SH-SY5Y (cell line): ENCODE results near the gene FAS.

ENCODE experiments used
- GATA2 ChIP-seq: IDR thresholded peaks from 2 replicates; pipeline ENCODE4 v1.6.1; 2011; ENCODE audit warnings: mild to moderate bottlenecking, low read depth, low read length
- GATA3 ChIP-seq: IDR thresholded peaks from 2 replicates; pipeline ENCODE4 v1.6.1; 2011; ENCODE audit warnings: low read depth, mild to moderate bottlenecking, low read length, moderate library complexity

FAS gene

DNA sequence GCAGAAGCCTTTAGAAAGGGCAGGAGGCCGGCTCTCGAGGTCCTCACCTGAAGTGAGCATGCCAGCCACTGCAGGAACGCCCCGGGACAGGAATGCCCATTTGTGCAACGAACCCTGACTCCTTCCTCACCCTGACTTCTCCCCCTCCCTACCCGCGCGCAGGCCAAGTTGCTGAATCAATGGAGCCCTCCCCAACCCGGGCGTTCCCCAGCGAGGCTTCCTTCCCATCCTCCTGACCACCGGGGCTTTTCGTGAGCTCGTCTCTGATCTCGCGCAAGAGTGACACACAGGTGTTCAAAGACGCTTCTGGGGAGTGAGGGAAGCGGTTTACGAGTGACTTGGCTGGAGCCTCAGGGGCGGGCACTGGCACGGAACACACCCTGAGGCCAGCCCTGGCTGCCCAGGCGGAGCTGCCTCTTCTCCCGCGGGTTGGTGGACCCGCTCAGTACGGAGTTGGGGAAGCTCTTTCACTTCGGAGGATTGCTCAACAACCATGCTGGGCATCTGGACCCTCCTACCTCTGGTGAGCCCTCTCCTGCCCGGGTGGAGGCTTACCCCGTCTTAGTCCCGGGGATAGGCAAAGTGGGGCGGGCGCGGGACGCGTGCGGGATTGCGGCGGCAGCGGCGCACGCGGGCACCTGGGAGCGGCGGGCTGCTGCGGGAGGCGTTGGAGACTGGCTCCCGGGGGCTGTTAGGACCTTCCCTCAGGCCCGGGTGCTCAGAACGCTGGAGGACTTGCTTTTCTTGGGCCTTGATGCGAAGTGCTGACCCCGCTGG is at the start of gene FAS:
Gene FAS (plus strand): TSS at position 415 of the 777 bp plus-strand sequence. CDS start 79 bp downstream, at position 494.
- no peak for TF ChIP-seq GATA3

DNA sequence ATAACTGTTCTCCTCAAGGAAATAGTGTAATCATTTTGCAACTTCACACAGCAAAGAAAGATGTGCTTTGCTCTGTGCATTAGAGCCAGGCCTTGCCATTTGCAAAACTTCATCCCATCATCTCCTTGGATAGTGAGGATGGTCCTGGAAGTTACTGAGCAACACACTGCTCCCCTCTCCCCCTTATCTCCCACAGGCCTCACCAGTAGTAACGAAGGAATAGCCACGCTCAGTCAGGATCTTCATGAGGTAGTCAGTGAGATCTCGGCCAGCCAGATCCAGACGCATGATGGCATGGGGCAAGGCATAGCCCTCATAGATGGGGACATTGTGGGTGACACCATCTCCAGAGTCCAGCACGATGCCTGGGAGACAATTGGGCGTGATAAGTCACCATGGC is 49.6 kb upstream of the FAS start:
- no peak for TF ChIP-seq GATA2
- no peak for TF ChIP-seq GATA3

DNA sequence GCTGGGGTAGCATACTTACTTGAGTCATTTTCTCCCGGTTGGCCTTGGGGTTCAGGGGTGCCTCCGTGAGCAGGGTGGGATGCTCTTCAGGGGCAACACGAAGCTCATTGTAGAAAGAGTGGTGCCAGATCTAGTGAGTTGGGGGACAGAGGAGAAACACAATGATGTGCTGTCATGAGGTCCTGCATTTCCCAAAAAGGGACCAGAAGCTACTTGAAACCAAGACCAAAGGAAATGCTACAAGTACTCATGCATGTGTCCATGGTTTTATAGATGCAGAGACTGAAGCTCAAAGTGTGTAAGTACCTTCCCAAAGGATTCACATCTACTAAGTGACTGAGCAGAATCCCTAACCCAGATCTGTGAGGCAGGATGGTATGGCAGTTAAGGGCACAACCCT is 46.8 kb upstream of the FAS start:
- no peak for TF ChIP-seq GATA2
- TF ChIP-seq GATA3, result no peak

DNA sequence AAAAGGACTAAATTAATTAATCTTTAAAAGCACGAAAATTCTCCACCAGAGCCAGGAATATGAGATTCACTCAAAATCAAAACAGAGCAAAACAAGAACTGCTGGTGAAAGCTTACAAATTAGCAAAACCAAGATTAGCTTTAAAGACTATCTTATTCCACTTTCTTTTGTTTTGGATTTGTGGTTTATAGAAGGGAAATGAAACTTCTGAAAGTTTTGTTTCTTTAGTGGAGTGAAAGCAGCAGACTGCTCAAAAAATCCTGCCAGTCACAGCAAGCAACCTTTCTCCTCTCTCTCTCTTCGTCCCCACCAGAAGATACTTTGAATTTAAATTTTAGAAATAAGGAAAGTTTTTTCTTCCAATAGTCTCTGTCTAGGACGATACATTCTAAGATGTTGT is 45.8 kb upstream of the FAS start:
- TF ChIP-seq GATA3, result no peak
- no peak for TF ChIP-seq GATA2

DNA sequence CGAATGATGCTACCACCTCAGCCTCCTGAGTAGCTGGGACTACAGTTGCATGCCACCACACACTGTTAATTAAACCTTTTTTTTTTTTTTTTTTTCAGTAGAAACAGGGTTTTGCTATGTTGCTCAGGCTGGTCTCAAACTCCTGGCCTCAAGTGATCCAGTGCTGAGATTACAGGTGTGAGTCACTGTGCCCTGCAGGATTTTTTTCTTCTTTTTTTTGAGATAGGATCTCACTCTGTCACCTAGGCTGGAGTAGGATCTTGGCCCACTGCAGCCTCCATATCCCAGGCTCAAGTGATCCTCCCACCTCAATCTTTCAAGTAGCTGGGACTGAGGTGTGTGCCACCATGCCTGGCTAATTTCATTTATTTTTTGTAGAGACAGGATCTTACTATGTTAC is 44.4 kb upstream of the FAS start:
- no peak for TF ChIP-seq GATA3
- no peak for TF ChIP-seq GATA2

DNA sequence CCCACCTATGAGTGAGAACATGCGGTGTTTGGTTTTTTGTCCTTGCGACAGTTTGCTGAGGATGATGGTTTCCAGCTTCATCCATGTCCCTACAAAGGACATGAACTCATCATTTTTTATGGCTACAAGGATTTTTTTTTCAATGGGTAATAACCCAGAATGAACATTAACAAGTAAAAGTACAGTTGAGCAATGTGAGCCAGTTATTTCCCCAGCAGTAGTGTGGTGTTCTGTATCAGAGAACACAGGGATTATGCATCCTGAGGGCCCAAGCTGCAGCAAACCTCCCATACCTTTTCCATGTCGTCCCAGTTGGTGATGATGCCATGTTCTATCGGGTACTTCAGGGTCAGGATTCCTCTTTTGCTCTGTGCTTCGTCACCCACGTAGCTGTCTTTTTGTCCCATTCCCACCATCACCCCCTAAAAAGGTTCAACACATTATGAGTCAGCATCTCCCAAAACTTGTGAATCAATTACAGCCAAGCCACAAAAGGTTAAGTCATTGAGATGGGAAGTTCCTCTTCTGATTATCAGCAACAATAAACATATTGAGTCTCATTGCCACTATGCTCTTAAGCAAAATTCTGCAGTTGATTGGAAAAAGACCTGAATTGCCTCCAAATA is 43.5 kb upstream of the FAS start:
- TF ChIP-seq GATA3 (no peak), GATA2 (no peak)

DNA sequence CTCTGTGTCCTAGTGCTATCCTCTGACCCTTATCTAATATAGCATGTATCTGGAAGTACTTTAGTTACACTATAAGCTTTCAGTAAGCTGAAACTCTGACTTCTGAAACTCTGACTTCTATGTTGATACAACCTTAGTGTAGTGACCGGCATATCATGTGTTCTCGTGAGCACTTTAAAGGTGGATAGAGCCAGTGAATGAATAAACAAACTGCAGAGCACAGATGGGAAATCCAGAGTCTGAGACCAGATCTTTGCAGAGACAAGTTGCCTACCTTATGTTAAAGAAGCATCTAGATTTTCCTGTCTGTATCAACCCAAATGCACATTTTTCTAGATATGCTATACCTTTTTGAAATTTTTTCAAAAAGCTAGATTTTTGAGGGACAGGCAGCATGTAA is 41.5 kb upstream of the FAS start:
- TF ChIP-seq GATA2 (no peak), GATA3 (no peak)

DNA sequence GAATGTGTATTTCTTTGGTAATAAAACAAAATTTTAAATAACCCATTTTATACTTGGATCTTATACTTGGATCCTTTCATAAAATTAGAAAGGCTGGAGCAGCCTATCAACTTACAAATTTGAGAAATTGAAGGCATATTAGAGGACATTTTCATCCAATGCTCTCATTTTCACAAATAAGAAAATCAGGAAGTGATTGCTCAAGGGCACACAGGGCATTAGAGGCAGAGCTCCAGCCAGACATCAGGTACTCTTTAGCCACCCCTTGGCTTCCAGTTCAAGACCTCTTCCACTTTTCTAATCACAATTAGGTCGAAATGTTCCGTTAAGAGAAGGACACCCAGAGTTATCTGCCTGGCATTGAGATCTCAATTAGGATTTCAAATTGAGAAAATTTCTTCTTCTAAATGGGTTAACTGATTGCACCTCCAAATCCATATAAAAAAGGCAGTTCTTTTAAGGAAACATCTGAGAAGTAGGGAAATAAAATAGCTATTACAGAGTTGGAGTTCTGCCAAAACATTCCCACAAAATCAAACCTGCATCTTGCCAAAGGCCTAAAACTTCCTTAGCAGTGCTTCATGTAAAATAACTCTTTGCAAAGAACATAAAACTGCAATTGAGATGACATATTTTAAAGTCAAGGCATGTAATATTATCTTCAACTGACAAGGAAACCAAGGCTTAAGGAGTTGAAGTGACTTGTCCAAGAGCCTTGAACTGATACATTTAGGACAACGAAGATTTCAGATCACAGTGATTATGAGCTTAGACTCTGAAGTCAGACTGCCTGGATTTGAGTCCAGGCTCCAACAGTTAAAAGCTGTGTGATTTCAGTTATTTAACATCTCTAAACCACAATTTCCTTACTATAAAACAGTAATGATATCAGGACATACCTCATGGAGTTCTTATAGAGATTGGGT is 40.4 kb upstream of the FAS start:
- TF ChIP-seq GATA3 (no peak), GATA2 (no peak)

DNA sequence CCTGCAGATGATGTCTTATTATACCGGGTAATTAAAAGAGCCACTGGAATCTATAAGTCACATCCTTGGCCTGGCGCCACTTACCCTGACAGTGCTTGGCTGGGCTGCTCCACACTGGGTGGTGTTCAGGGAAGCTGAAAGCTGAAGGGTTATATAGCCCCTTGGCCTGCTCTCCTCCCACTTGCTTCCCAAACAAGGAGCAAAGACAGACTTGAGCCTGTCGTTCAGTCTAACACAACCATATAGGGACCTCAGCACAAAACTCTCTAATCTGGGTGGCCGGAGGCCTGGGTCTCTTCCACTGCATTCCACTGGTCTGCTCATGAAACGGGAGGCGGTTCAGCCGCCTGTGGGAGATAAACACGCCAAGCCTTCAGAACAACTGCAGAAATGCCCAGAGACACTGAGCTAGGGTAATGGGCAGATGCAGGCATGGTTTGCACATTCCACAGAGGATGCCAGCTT is 37.9 kb upstream of the FAS start, which contains the start of gene ACTA2:
Gene ACTA2 (minus strand): TSS at position 127 of the 465 bp plus-strand sequence. CDS start 3,843 bp downstream, outside the sequence.
- TF ChIP-seq GATA2, result no peak
- no peak for TF ChIP-seq GATA3

DNA sequence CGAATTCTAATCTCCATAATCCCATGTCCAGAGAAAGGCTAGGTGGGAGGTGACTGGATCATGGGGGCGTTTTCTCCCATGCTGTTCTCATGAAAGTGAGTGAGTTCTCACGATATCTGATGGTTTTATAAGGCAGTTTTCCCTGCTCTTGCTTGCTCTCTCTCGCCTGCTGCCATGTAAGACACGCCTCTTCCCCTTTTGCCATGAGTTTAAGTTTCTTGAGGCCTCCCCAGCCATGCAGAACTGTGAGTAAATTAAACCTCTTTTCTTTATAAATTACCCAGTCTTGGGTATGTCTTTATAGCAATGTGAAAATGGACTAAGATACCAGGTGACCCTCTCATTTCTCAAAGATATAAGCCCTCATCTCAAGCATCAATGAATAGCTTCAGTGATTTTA is 36.9 kb upstream of the FAS start:
- TF ChIP-seq GATA2 (no peak), GATA3 (no peak)

DNA sequence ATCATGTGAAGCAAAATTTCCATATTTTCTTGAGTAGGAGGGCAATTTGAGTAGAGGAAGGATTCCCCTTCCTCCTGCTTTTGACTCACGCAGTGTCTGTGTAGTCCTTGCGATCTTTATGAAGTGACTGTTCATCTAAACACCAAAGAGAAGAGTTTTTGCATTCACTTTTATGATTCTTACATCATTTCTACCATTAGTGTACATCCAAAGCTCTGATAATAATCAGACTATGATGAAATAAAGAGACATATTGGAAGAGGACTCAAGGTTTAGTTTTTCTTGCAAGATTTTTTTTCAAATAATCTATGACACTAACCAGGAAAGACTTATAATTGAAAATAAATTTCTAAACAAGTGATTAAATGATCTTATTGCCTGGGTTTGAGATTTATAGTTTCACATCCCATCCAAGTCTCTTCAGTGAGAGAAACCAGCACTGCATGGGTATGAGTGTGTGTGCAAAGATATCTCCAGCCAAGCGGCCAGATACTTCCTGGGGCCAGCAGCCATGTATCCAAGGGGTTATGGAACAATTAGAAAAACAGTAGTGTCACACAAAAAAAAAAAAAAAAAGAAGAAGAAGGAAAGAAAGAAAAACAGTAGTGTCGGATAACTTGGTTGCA is 36.0 kb upstream of the FAS start:
- TF ChIP-seq GATA3 (no peak), GATA2 (no peak)

DNA sequence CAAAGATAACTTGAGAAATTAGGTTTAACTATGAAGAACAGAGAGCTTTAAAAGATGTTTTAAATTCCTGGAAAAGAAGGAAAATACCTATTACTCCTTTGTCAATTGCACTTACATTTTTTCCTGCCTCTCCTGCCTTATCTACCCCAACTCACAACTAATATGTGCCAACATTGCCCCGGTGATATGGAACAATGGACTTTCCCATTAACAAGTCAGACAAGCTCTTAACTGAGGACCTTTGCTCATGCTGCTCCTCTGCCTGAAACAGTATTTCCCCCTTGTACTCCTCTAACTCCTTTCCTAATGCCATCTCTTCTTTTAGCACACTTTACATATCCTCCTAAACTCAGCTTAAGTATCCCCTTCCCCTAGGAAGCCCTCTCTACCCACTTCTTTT is 33.2 kb upstream of the FAS start:
- TF ChIP-seq GATA3 (no peak), GATA2 (no peak)

DNA sequence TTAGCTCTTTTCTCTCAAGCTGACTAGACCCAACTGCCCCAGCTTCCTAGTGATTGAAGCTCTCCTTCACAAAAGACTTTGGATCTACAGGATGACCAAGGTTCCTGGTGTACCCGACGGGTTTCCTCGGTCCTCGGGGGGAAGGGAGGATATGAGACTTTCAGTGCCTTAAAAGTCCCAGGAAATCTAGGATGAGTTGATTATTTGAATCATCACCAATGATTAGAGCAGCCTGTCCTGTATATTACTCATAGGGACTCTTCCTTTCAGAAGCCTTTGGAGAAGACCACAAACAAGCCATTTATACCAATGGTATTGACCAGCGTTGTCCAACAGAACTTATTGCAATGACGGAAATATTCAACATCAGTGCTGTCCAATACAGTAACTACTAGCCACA is 31.9 kb upstream of the FAS start:
- TF ChIP-seq GATA2 (no peak), GATA3 (no peak)

DNA sequence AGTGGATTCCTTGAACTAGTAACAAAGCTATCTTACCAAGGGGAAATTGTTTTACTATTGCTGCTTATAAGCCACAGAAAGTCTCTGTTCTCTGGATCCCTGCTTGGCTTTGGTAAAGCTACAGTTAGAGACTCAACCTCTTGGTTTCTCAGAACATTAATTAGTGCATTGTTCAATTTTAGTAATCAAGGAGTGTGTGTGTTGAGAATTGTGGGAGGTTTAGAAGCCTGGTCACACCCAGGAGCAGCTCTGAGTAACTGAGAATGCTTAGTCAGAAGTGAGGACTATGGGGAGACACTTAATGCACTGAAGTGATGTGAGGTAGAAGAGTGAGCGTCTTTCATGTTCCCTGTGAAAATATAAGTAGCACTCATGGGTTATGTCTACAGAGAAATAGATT is 29.8 kb upstream of the FAS start:
- no peak for TF ChIP-seq GATA2
- no peak for TF ChIP-seq GATA3
